Stimulated activated CD8-positive, alpha-beta memory T cell treated with anti-CD3 and anti-CD28 coated beads, Interleukin-4, amount 100 ng/mL, for 1 hour (primary cell): ENCODE data around the gene PPP6R1.
A peak's percentile ranks its signal among the peaks of the same experiment; 100 is the strongest.

Experiments
- DNase-seq, 2 donors: peaks; one replicate each; pipeline ENCODE4 v3.0.0-alpha.2; 2020; ENCODE audit warnings: low read depth in 2 of 2, low spot score in 1 of 2

The PPP6R1 gene

GRCh38 chr19:55283548-55284377, 24.9 kb upstream of the PPP6R1 start, which contains the start of gene BRSK1:
Gene BRSK1 (plus strand): TSS chr19:55283997. CDS start chr19:55284443, 446 bp downstream.
- no peak for DNase-seq

GRCh38 chr19:55279770-55280643, 21.2 kb upstream of the PPP6R1 start, which contains the start of gene HSPBP1:
Gene HSPBP1 (minus strand): TSS chr19:55280110. CDS start chr19:55279608, 502 bp downstream.
- DNase-seq = peak; percentile 75 to 87

- DNase-seq = no peak
Observed at GRCh38 chr19:55279340-55279739, 20.5 kb upstream of the PPP6R1 start.

- DNase-seq = no peak
Observed at GRCh38 chr19:55278391-55279135, 19.7 kb upstream of the PPP6R1 start.

- no peak for DNase-seq
Observed at GRCh38 chr19:55277494-55277893, 18.7 kb upstream of the PPP6R1 start.

- no peak for DNase-seq
Observed at GRCh38 chr19:55276720-55277430, 18.1 kb upstream of the PPP6R1 start.

GRCh38 chr19:55275851-55276719, 17.3 kb upstream of the PPP6R1 start:
- DNase-seq = no peak

GRCh38 chr19:55273978-55274707, 15.3 kb upstream of the PPP6R1 start:
- no peak for DNase-seq

- no peak for DNase-seq
Observed at GRCh38 chr19:55272142-55272541, 13.3 kb upstream of the PPP6R1 start.

- DNase-seq = no peak
Observed at GRCh38 chr19:55270172-55270942, 11.5 kb upstream of the PPP6R1 start.

- DNase-seq = no peak
Observed at GRCh38 chr19:55269299-55269698, 10.5 kb upstream of the PPP6R1 start.

- no peak for DNase-seq
Observed at GRCh38 chr19:55266840-55267239, 8.0 kb upstream of the PPP6R1 start.

GRCh38 chr19:55266404-55266803, 7.6 kb upstream of the PPP6R1 start:
- no peak for DNase-seq

GRCh38 chr19:55265723-55266386, 7.0 kb upstream of the PPP6R1 start:
- no peak for DNase-seq

GRCh38 chr19:55265173-55265572, 6.4 kb upstream of the PPP6R1 start:
- no peak for DNase-seq

- no peak for DNase-seq
Observed at GRCh38 chr19:55264531-55264930, 5.7 kb upstream of the PPP6R1 start.

- no peak for DNase-seq
Observed at GRCh38 chr19:55262359-55262758, 3.5 kb upstream of the PPP6R1 start.

GRCh38 chr19:55261671-55262126, 2.9 kb upstream of the PPP6R1 start:
- no peak for DNase-seq
